ENCODE data around the gene ZC3H4.

ZC3H4 gene

DNA sequence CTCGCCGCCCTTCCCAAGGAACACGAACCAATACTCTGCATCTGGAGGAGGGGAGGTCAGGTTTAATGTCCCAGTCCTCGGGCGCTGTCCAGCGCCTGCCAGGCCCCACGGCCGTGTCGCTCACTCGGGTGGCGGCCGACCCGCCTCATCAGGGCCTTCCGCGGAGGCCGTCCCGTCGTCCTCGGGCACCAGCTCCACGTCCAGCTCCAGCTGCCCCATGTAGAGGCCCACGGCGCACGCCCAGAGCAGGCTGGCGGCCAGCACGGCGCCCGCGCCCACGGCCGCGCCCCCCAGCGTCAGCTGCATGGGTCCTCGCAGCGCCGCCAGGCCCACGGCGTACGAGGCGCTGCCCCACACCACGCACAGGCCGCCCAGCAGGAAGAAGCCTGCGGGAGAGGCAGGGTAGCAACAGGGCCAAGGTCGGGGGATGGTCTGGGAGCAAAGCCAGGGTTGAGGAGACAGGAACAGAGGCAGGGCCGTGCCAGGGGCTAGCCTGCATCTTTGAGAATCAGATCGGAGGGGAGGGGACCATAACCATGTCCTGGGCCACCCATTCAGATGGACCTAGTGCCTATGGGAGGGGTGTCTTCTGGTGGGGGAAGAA is 67.6 kb downstream of the ZC3H4 start:
- peaks cover 4% of the 10 kb centered on the region; the same call in 1 of the 2 replicates for H3K36me3 ChIP-seq (ENCODE audit: control insufficient read depth, insufficient read depth, low read length)
- H3K9ac ChIP-seq (ENCODE audit: low read length), result no peak overlapping the region
- no peak overlapping the region for H3K27ac ChIP-seq (ENCODE audit: low read depth, low read length)
- no peaks in the 10 kb centered on the region for H3K27me3 ChIP-seq (ENCODE audit: control insufficient read depth, insufficient read depth, low read length)
- no peaks in the 10 kb centered on the region for H3K9me3 ChIP-seq (ENCODE audit: control insufficient read depth, insufficient read depth, low read depth, low read length)
- H3K4me1 ChIP-seq (ENCODE audit: control insufficient read depth, insufficient read depth, low read length), result peaks cover 4% of the 10 kb centered on the region; the same call in 1 of the 2 replicates
- no peak overlapping the region for H3K4me3 ChIP-seq (ENCODE audit: low read depth, low read length)

- Histone ChIP-seq H3K36me3 (ENCODE audit: control insufficient read depth, insufficient read depth, low read length) (peaks cover 4% of the 10 kb centered on the region; the same call in 1 of the 2 replicates), H3K4me3 (ENCODE audit: low read depth, low read length) (no peak overlapping the region), H3K4me1 (ENCODE audit: control insufficient read depth, insufficient read depth, low read length) (peaks cover 4% of the 10 kb centered on the region; the same call in 1 of the 2 replicates), H3K9ac (ENCODE audit: low read length) (no peak overlapping the region), H3K27me3 (ENCODE audit: control insufficient read depth, insufficient read depth, low read length) (no peaks in the 10 kb centered on the region), H3K9me3 (ENCODE audit: control insufficient read depth, insufficient read depth, low read depth, low read length) (no peaks in the 10 kb centered on the region), H3K27ac (ENCODE audit: low read depth, low read length) (no peak overlapping the region)
Observed at GRCh38 chr19:47044946-47045866, 68.4 kb downstream of the ZC3H4 start.

GRCh38 chr19:47040869-47041268 is 72.7 kb downstream of the ZC3H4 start:
- Histone ChIP-seq H3K27me3 (ENCODE audit: control insufficient read depth, insufficient read depth, low read length) (no peaks in the 10 kb centered on the region), H3K9ac (ENCODE audit: low read length) (no peak overlapping the region), H3K36me3 (ENCODE audit: control insufficient read depth, insufficient read depth, low read length) (peaks cover 4% of the 10 kb centered on the region; the same call in 1 of the 2 replicates), H3K27ac (ENCODE audit: low read depth, low read length) (no peak overlapping the region), H3K4me1 (ENCODE audit: control insufficient read depth, insufficient read depth, low read length) (0 out of 2 replicates have a peak, but pooled peaks cover 5% of the 10 kb centered on the region), H3K9me3 (ENCODE audit: control insufficient read depth, insufficient read depth, low read depth, low read length) (no peaks in the 10 kb centered on the region), H3K4me3 (ENCODE audit: low read depth, low read length) (no peak overlapping the region)

GRCh38 chr19:47039239-47039874 is 74.2 kb downstream of the ZC3H4 start:
- Histone ChIP-seq H3K4me3 (ENCODE audit: low read depth, low read length) (no peak overlapping the region), H3K27me3 (ENCODE audit: control insufficient read depth, insufficient read depth, low read length) (no peaks in the 10 kb centered on the region; the same call in 1 of the 2 replicates), H3K27ac (ENCODE audit: low read depth, low read length) (no peak overlapping the region), H3K9ac (ENCODE audit: low read length) (no peak overlapping the region), H3K4me1 (ENCODE audit: control insufficient read depth, insufficient read depth, low read length) (peaks cover 10% of the 10 kb centered on the region), H3K9me3 (ENCODE audit: control insufficient read depth, insufficient read depth, low read depth, low read length) (no peaks in the 10 kb centered on the region), H3K36me3 (ENCODE audit: control insufficient read depth, insufficient read depth, low read length) (peaks cover 1% of the 10 kb centered on the region; the same call in 1 of the 2 replicates)

DNA sequence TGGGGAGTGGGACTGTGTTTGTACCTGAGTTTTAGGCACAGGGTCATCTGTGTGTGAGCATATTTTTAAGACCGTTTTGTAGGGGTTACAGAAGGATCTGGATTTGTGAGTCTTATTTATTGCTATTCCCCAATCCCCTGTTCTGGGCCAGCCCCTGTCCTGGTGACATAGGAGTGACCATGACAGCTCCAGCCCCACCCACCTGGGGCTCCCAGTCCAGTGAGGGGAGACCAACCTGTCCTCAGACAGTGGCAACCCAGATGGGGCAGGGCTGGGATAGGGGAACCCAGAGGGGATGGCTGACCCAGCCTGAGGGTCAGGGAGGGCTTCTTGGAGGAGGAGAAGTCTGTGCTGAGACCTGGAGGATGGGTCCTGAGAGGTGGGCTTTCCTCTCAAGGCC is 75.8 kb downstream of the ZC3H4 start:
- no peaks in the 10 kb centered on the region for H3K36me3 ChIP-seq (ENCODE audit: control insufficient read depth, insufficient read depth, low read length)
- no peaks in the 10 kb centered on the region for H3K9me3 ChIP-seq (ENCODE audit: control insufficient read depth, insufficient read depth, low read depth, low read length)
- H3K4me3 ChIP-seq (ENCODE audit: low read depth, low read length), result no peak overlapping the region
- H3K9ac ChIP-seq (ENCODE audit: low read length), result no peak overlapping the region
- H3K27me3 ChIP-seq (ENCODE audit: control insufficient read depth, insufficient read depth, low read length), result no peaks in the 10 kb centered on the region; the same call in 1 of the 2 replicates
- H3K4me1 ChIP-seq (ENCODE audit: control insufficient read depth, insufficient read depth, low read length), result peaks cover 10% of the 10 kb centered on the region
- H3K27ac ChIP-seq (ENCODE audit: low read depth, low read length), result no peak overlapping the region

- peak overlapping the region; percentile 64 for H3K4me3 ChIP-seq (ENCODE audit: low read depth, low read length)
- H3K36me3 ChIP-seq (ENCODE audit: control insufficient read depth, insufficient read depth, low read length), result no peaks in the 10 kb centered on the region
- no peak overlapping the region for H3K9ac ChIP-seq (ENCODE audit: low read length)
- H3K4me1 ChIP-seq (ENCODE audit: control insufficient read depth, insufficient read depth, low read length), result peaks cover 15% of the 10 kb centered on the region
- H3K27me3 ChIP-seq (ENCODE audit: control insufficient read depth, insufficient read depth, low read length), result peaks cover 5% of the 10 kb centered on the region; the same call in 1 of the 2 replicates
- no peak overlapping the region for H3K27ac ChIP-seq (ENCODE audit: low read depth, low read length)
- H3K9me3 ChIP-seq (ENCODE audit: control insufficient read depth, insufficient read depth, low read depth, low read length), result no peaks in the 10 kb centered on the region
Observed at GRCh38 chr19:47036097-47036651, 77.4 kb downstream of the ZC3H4 start.

DNA sequence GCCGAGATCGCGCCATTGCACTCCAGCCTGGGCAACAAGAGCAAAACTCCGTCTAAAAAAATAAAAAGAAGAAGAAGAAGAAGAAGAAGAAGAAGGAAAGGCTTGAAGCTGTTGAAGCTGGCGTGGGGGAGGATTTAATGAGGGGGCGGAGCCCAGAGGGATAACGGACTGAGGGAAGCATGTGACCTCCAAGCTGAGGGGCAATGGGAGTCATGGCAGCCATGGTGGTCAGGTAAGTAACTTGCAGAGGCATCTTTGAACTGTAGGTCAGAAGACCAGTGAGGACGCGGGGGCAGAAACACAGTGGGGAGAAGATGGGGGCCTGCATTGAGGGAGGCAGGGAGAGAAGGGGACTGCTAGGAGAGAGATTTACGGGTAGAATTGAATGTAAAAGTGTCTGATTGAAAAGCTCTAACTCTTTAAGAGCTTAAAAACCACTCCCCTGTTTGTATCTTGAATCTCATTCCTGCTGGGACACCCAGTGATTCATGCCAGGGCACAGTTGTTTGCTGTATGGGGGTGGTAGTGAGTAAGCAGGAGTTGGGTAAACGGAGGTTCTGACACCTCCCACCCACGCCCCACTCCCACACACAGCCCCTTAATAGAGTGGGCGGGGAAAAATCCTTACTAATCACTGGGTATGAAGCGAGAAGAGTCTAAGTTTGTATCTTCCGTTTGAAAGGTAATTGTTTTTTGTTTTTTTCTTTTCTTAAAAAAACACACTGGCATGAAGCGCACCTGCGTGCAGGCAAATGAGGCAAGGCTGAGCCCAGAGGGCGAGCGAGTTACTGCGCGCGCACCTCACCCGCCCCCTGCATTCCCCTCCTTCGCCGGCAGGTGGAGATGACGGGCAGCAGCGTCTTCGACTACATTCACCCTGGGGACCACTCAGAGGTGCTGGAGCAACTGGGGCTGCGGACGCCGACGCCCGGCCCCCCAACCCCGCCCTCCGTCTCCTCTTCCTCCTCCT is 78.2 kb downstream of the ZC3H4 start:
- Histone ChIP-seq H3K9me3 (ENCODE audit: control insufficient read depth, insufficient read depth, low read depth, low read length) (no peaks in the 10 kb centered on the region), H3K36me3 (ENCODE audit: control insufficient read depth, insufficient read depth, low read length) (no peaks in the 10 kb centered on the region), H3K4me3 (ENCODE audit: low read depth, low read length) (peak overlapping the region; percentile 64), H3K27ac (ENCODE audit: low read depth, low read length) (no peak overlapping the region), H3K27me3 (ENCODE audit: control insufficient read depth, insufficient read depth, low read length) (peaks cover 10% of the 10 kb centered on the region), H3K9ac (ENCODE audit: low read length) (peak overlapping the region; percentile 22), H3K4me1 (ENCODE audit: control insufficient read depth, insufficient read depth, low read length) (peaks cover 15% of the 10 kb centered on the region)

- H3K36me3 ChIP-seq (ENCODE audit: control insufficient read depth, insufficient read depth, low read length), result no peaks in the 10 kb centered on the region
- H3K27ac ChIP-seq (ENCODE audit: low read depth, low read length), result no peak overlapping the region
- peaks cover 25% of the 10 kb centered on the region for H3K4me1 ChIP-seq (ENCODE audit: control insufficient read depth, insufficient read depth, low read length)
- peaks cover 29% of the 10 kb centered on the region for H3K27me3 ChIP-seq (ENCODE audit: control insufficient read depth, insufficient read depth, low read length)
- H3K9me3 ChIP-seq (ENCODE audit: control insufficient read depth, insufficient read depth, low read depth, low read length), result no peaks in the 10 kb centered on the region
- H3K4me3 ChIP-seq (ENCODE audit: low read depth, low read length), result 0 out of 2 replicates have a peak overlapping the region, but pooled peaks have one; percentile 14
- no peak overlapping the region for H3K9ac ChIP-seq (ENCODE audit: low read length)
Observed at GRCh38 chr19:47032171-47032811, 81.3 kb downstream of the ZC3H4 start.

DNA sequence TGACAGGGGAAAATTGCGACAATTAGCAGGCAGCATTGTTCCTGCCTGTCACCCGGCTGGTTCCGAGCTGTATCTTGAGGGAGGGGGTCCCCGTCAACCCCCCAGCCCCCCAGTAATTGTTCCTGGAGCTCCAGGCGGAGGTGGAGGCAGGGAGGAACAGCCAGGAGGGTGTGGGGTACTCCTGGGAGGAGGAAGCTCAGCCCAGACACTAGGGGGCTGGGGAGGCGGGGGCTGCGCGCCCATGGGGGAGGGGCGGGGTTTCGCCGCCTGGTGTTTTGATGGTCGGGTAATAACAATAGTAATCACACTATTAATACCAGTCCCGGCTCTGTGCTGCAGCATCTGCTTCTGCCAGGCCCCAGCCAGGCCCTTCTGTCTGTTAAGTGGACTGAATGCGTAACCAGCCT is 85.4 kb downstream of the ZC3H4 start:
- Histone ChIP-seq H3K4me3 (ENCODE audit: low read depth, low read length) (0 out of 2 replicates have a peak overlapping the region, but pooled peaks have one; percentile 31), H3K27me3 (ENCODE audit: control insufficient read depth, insufficient read depth, low read length) (peaks cover 64% of the 10 kb centered on the region), H3K4me1 (ENCODE audit: control insufficient read depth, insufficient read depth, low read length) (peaks cover 16% of the 10 kb centered on the region), H3K36me3 (ENCODE audit: control insufficient read depth, insufficient read depth, low read length) (no peaks in the 10 kb centered on the region), H3K9me3 (ENCODE audit: control insufficient read depth, insufficient read depth, low read depth, low read length) (no peaks in the 10 kb centered on the region), H3K27ac (ENCODE audit: low read depth, low read length) (no peak overlapping the region), H3K9ac (ENCODE audit: low read length) (no peak overlapping the region)

Measured in HUES6 (cell line).